Endothelial cell of umbilical vein (primary cell): Measurements from ENCODE around the gene RNU5D-1.

Experiments used
- EZH2 ChIP-seq: IDR thresholded peaks from 2 replicates; pipeline ENCODE4 v1.6.1; 2012; ENCODE audit warnings: borderline replicate concordance, low read depth, mild to moderate bottlenecking, moderate library complexity, low read length, inconsistent platforms; ENCODE audit not compliant: severe bottlenecking
- FOS ChIP-seq: IDR thresholded peaks from 2 replicates; pipeline ENCODE4 v1.6.1; 2011; ENCODE audit warnings: mild to moderate bottlenecking, low read length, moderate library complexity, borderline replicate concordance; ENCODE audit not compliant: insufficient read depth
- POLR2A ChIP-seq: IDR thresholded peaks from 2 replicates; pipeline ENCODE4 v1.6.1; 2012; ENCODE audit warnings: low read depth, mild to moderate bottlenecking, control low read depth, low read length
- POLR2AphosphoS5 ChIP-seq: IDR thresholded peaks from 2 replicates; pipeline ENCODE4 v1.6.1; 2012; ENCODE audit warnings: low read depth, mild to moderate bottlenecking, control low read depth, low read length, moderate library complexity; ENCODE audit not compliant: insufficient read depth
- TF ChIP-seq, protein P1 (sequence below), 2 donors: IDR thresholded peaks; 1 replicate in 1 of 2; 2 replicates in 1 of 2; pipeline ENCODE4 v1.5.1; 2011; ENCODE audit warnings: low read length in 2 of 2, mild to moderate bottlenecking in 2 of 2, moderate library complexity in 2 of 2, control low read depth in 1 of 2, inconsistent platforms in 1 of 2, low read depth in 1 of 2; ENCODE audit not compliant: insufficient read depth in 1 of 2; ENCODE audit errors: extremely low read depth in 1 of 2
- TF ChIP-seq, protein P2 (sequence below): IDR thresholded peaks from 2 replicates; pipeline ENCODE4 v1.6.1; 2011; ENCODE audit not compliant: insufficient read depth, insufficient read length

DNA sequence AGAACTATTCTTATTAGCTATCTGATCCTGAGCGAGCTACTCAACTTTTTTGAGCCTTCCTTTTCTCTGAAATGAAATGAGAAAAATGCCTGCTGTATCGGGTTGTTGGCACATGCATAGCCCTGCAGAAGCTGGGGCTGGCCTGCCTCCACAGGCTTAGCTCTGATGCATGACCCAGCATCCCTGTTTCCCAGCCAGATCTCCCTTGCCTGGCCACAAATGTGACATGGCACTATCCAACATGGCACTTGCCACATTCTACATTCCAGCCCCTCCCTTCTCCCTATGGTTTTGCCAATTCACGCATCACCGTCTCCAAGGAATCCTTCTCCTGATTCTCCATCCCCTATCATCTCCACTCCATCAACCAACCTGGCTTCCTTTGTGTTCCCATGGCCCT lies 13.8 kb downstream of the RNU5D-1 start:
- TF ChIP-seq, protein P1, sequence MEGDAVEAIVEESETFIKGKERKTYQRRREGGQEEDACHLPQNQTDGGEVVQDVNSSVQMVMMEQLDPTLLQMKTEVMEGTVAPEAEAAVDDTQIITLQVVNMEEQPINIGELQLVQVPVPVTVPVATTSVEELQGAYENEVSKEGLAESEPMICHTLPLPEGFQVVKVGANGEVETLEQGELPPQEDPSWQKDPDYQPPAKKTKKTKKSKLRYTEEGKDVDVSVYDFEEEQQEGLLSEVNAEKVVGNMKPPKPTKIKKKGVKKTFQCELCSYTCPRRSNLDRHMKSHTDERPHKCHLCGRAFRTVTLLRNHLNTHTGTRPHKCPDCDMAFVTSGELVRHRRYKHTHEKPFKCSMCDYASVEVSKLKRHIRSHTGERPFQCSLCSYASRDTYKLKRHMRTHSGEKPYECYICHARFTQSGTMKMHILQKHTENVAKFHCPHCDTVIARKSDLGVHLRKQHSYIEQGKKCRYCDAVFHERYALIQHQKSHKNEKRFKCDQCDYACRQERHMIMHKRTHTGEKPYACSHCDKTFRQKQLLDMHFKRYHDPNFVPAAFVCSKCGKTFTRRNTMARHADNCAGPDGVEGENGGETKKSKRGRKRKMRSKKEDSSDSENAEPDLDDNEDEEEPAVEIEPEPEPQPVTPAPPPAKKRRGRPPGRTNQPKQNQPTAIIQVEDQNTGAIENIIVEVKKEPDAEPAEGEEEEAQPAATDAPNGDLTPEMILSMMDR (IDR thresholded peaks at IDR 0.05; ENCODE audit: extremely low read depth in 1 of 2, insufficient read depth in 1 of 2, low read depth in 1 of 2, low read length in 2 of 2): no peak
- TF ChIP-seq POLR2A: no peak
- TF ChIP-seq FOS: no peak
- TF ChIP-seq, protein P2, sequence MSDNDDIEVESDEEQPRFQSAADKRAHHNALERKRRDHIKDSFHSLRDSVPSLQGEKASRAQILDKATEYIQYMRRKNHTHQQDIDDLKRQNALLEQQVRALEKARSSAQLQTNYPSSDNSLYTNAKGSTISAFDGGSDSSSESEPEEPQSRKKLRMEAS: no peak
- no peak for TF ChIP-seq EZH2
- TF ChIP-seq POLR2AphosphoS5: no peak
